Measurements from ENCODE around the gene TTC3. TPM values are rescaled to one million over a fixed set of nuclear protein-coding genes. Genes with fewer than 3 reads are reported as not detected.

TTC3 gene
- total RNA-seq, 6 experiments from 2014 or later: 46.7 to 68.7 (median 54.2) TPM

GRCh38 chr21:37184784-37185593, 111.9 kb downstream of the TTC3 start:
- whole genome bisulfite sequencing (ENCODE audit: insufficient coverage, low coverage, low lambda C conversion rate, missing lambda C conversion rate): 95% methylated on average over 9 of the region's 9 CpGs
- Histone ChIP-seq H3K9me3 (no peaks in the 10 kb centered on the region), H3K4me1 (no peaks in the 10 kb centered on the region), H3K4me3 (no peak overlapping the region), H3K36me3 (peaks cover 0 to 46% (median 14%) of the 10 kb centered on the region in 4 donors), H3K27ac (no peak overlapping the region), H3K27me3 (no peaks in the 10 kb centered on the region)
- intact Hi-C loops (cut with DNase I): no loop called here
- DNase-seq (no peak), ATAC-seq (no peak)
- TF ChIP-seq CTCF (IDR thresholded peaks at IDR 0.05): no peak
- no peak for TF ChIP-seq POLR2A (IDR thresholded peaks at IDR 0.05)

- Histone ChIP-seq H3K27me3 (no peaks in the 10 kb centered on the region), H3K27ac (no peak overlapping the region), H3K9me3 (no peaks in the 10 kb centered on the region), H3K36me3 (peaks cover 0 to 40% (median 16%) of the 10 kb centered on the region in 4 donors), H3K4me3 (no peak overlapping the region), H3K4me1 (no peaks in the 10 kb centered on the region)
- TF ChIP-seq CTCF (IDR thresholded peaks at IDR 0.05) (no peak), POLR2A (IDR thresholded peaks at IDR 0.05) (no peak)
- 69% methylated on average over 2 of the region's 2 CpGs for WGBS (ENCODE audit: insufficient coverage, low coverage, low lambda C conversion rate, missing lambda C conversion rate)
- ATAC-seq (no peak), DNase-seq (no peak)
- intact Hi-C loops (cut with DNase I): no loop called here
Measured at GRCh38 chr21:37186983-37187382, 113.9 kb downstream of the TTC3 start.

GRCh38 chr21:37188825-37189224, 115.8 kb downstream of the TTC3 start:
- 100% methylated on average over 1 of the region's 1 CpG for WGBS (ENCODE audit: insufficient coverage, low coverage, low lambda C conversion rate, missing lambda C conversion rate)
- Histone ChIP-seq H3K27me3 (no peaks in the 10 kb centered on the region), H3K4me1 (no peaks in the 10 kb centered on the region), H3K9me3 (no peaks in the 10 kb centered on the region), H3K36me3 (peaks cover 0 to 39% (median 21%) of the 10 kb centered on the region in 4 donors), H3K4me3 (no peak overlapping the region), H3K27ac (no peak overlapping the region)
- DNase-seq: no peak
- intact Hi-C loops (cut with DNase I): no loop called here
- no peak for TF ChIP-seq CTCF (IDR thresholded peaks at IDR 0.05)
- TF ChIP-seq POLR2A (IDR thresholded peaks at IDR 0.05): no peak
- ATAC-seq: no peak

- 41% methylated on average over 2 of the region's 2 CpGs for WGBS (ENCODE audit: insufficient coverage, low coverage, low lambda C conversion rate, missing lambda C conversion rate)
- H3K4me3 ChIP-seq: no peak overlapping the region
- DNase-seq: no peak
- H3K27me3 ChIP-seq: no peaks in the 10 kb centered on the region
- H3K27ac ChIP-seq: no peak overlapping the region
- intact Hi-C loops (cut with DNase I): no loop called here
- no peaks in the 10 kb centered on the region for H3K9me3 ChIP-seq
- TF ChIP-seq CTCF (IDR thresholded peaks at IDR 0.05): no peak
- no peak for TF ChIP-seq POLR2A (IDR thresholded peaks at IDR 0.05)
- no peaks in the 10 kb centered on the region for H3K4me1 ChIP-seq
- ATAC-seq: no peak
- H3K36me3 ChIP-seq: peaks cover 0 to 43% (median 16%) of the 10 kb centered on the region in 4 donors
Measured at GRCh38 chr21:37192019-37192418, 119.0 kb downstream of the TTC3 start.

Measured in right lobe of liver (tissue), 6 donors.